G401.6 (cell line): ENCODE results near the gene YAP1.

Source experiments
- FAIRE-seq: peaks from 2 replicates; lab custom pipeline; 2012; peaks lifted over from hg19 to GRCh38; lab: Jason Lieb, UNC

YAP1 gene

GRCh38 chr11:102280245-102280833 is 170.1 kb downstream of the YAP1 start:
- no peak for FAIRE-seq
